Dermis microvascular lymphatic vessel endothelial cell (primary cell): ENCODE measurements around the gene ANGPTL4. TPM values are rescaled to one million over a fixed set of nuclear protein-coding genes. Genes with fewer than 3 reads are reported as not detected.

ENCODE experiments used
- DNase-seq, 2 donors: peaks; one replicate each; pipeline versions ENCODE4 v3.0.0 to v3.0.0-alpha.2; 2010; ENCODE audit warnings: low read depth in 2 of 2
- total RNA-seq: library from RNA; depleted of rRNA; stranded (reverse); fragments of >200 nt; gene quantifications from 2 replicates; pipeline ENCODE4 v1.2.1, GENCODE V29; 2014

Gene ANGPTL4
- total RNA-seq, 1 donor from 2014 or later: 1.0 TPM

GRCh38 chr19:8412783-8413628, 49.1 kb downstream of the ANGPTL4 start, which contains the start of gene MARCHF2:
Gene MARCHF2 (plus strand): TSS chr19:8413305. CDS start chr19:8421841, 8,536 bp downstream.
- peak; percentile 95 to 99 for DNase-seq

- DNase-seq: no peak
Observed at GRCh38 chr19:8413629-8413995, 49.7 kb downstream of the ANGPTL4 start.

GRCh38 chr19:8416796-8417195, 52.8 kb downstream of the ANGPTL4 start:
- DNase-seq: no peak

- DNase-seq: no peak
Observed at GRCh38 chr19:8421484-8422461, 57.8 kb downstream of the ANGPTL4 start.

GRCh38 chr19:8423817-8424223, 59.9 kb downstream of the ANGPTL4 start:
- DNase-seq: peak; percentile 97 to 98

Other genes with a start within 250 kb of the ANGPTL4 start
- not detected in 2 replicates for gene FBN3, start 214.6 kb upstream of the ANGPTL4 start, total RNA-seq
- 7.7 and 22.9 TPM in 2 replicates for gene CERS4, start 154.8 kb upstream of the ANGPTL4 start, total RNA-seq
- 25.7 and 28.6 TPM in 2 replicates for gene CD320, start 55.8 kb upstream of the ANGPTL4 start, total RNA-seq
- gene NDUFA7, start 42.8 kb upstream of the ANGPTL4 start, total RNA-seq: 21.0 and 39.7 TPM in 2 replicates
- 202 and 270 TPM in 2 replicates for gene RPS28, start 42.7 kb upstream of the ANGPTL4 start, total RNA-seq
- 52.8 and 129 TPM in 2 replicates for gene KANK3, start 20.9 kb upstream of the ANGPTL4 start, total RNA-seq
- gene RAB11B, start 26.2 kb downstream of the ANGPTL4 start, total RNA-seq: 48.1 and 105 TPM in 2 replicates
- 122 and 194 TPM in 2 replicates for gene MARCHF2, start 49.1 kb downstream of the ANGPTL4 start, total RNA-seq
- gene HNRNPM, start 80.8 kb downstream of the ANGPTL4 start, total RNA-seq: 68.3 and 70.3 TPM in 2 replicates
- gene PRAM1, start 138.5 kb downstream of the ANGPTL4 start, total RNA-seq: not detected in 2 replicates
- gene ZNF414, start 150.0 kb downstream of the ANGPTL4 start, total RNA-seq: 3.3 and 5.8 TPM in 2 replicates
- gene MYO1F, start 213.3 kb downstream of the ANGPTL4 start, total RNA-seq: 0.13 and 0.38 TPM in 2 replicates
- gene ADAMTS10, start 246.6 kb downstream of the ANGPTL4 start, total RNA-seq: 4.2 and 13.0 TPM in 2 replicates